Measurements from ENCODE around the gene ZNF331. TPM values are rescaled to one million over a fixed set of nuclear protein-coding genes. Genes with fewer than 3 reads are reported as not detected.

The ZNF331 gene
- total RNA-seq, 1 donor from 2014 or later = 4.2 TPM

DNA sequence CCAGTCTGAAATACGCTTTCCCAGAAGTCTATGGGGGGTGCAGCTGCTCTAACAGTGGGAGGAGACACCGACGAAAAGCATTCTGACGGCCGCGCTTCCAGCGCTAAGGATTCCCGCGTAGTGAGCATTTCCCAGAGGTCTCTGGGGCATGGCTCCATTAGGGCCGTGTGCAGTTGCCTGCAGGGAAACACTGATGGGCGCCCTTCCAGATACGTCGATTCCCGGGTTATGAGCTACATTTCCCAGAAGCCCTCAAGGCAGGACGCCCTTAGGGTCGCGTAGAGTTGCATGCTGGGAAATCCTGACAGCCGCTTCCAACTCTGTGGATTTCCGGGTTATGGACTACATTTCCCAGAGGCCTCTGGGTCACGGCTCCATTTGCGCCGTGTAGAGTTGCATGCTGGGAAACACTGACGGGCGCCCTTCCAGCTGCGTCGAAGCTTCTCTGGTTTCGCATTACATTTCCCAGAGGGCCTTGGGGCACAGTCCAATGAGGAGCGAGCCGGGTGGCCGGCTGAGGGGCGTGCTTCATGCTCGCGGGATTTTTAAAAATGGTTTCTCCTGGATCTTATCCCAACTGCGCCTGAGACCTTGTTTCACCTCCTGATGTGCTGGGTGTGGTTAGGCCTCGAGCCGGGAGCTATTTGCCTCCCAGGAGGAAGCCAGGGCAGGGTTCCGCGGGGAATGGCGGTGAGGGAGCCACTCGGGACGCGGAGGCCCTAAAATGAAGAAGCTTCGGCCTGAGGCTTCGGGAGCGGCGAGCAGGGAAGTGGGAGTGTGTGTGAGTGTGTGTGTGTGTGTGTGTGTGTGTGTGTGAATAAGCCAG is 17.2 kb upstream of the ZNF331 start:
- DNase-seq (ENCODE audit: low read depth in 2 of 2) = peak; percentile 99

DNA sequence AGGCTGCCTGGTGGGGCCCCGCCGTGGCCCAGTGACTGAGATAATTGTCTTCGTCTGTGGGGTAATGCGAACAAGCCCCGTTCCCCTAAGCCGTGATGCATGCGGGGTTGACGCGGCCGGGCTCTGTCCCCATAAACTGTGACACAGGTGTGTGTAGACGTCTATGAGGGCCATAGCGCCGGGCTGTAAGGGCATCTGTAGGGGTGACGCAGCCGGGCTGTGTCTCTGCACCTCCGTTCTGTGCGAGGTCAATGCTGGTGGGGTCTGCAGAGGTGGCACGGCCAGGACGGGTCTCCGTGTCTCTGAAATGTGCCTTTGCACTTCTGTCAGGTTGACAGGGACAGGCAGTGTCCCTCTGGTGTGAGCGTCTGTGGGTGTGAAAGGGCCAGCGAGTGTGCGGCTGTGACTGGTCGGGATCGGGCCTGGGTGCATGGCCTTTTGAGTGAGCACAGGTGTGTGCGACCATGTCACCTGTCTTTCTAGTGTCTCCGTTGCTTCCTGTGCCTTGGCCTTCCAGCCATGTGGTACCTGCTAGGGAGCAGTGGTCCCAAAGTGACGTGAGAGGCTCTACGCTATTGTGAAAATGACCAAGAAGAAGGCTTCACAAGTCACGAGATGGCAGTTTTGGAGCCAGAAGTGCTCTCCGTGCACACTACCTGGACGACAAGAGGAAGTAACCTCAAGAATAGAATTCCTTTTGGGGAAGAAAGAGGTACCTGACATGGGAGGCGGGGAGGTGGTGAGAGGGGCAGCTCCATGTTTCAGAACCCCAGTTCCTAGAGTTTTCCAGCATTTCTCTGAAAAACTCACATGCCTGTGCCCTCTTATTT is 16.4 kb upstream of the ZNF331 start:
- no peak for DNase-seq (ENCODE audit: low read depth in 2 of 2)

DNA sequence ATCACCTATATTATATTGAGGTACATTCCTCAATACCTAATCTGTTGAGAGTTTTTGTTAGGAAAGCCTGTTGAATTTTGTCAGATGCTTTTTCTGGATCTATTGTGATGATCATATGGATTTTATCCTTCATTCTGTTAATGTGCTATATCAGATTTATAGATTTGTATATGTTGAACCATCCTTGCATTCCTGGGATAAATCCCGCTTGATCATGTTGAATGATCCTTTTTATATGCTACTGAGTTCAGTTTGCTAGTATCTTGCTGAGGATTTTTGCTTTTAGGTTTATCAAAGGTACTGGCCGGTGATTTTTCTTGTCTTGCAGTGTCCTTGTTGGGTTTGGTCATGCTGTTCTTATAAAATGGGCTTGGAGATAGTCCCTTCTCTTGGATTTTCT is 12.0 kb upstream of the ZNF331 start:
- DNase-seq (ENCODE audit: low read depth in 2 of 2) = no peak

DNA sequence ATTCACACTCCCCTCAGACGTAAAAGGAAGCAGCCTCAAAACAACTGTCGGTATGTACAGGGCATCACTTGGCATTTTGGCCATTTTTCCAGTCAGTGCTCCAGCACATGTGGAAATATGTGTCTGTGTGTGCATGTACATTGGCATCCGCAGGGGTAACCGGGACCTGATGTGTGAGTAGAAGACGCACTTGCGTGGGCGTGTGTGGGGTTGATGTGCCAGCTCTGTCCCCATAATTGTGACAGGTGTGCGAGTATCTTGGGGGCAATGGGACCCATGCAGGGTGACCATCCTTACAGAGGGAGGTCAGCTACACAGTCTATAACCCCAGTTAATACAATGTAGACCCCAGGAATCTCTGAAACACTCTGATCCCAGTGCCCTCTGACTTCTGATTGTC is 7.3 kb upstream of the ZNF331 start:
- DNase-seq (ENCODE audit: low read depth in 2 of 2) = no peak

DNA sequence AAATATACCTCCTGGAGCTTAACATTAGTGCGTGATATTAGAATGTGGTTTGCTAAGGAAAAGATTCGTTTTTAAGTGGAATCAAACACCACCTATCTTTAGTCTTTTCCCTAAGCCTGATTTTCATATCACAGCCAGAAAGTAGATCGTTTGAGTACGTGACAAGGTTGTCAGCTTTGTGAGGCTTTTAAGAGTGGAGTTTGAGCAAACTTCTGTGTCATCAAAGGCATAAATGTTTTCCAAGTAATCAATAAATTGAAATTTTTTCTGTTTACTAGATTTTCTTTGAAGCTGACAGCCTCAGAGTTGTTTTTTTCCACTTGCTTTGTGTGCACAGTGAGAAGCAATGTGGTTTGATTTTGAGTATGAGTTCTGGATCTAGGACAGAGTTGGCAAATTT is 6.5 kb upstream of the ZNF331 start:
- DNase-seq (ENCODE audit: low read depth in 2 of 2) = no peak

DNA sequence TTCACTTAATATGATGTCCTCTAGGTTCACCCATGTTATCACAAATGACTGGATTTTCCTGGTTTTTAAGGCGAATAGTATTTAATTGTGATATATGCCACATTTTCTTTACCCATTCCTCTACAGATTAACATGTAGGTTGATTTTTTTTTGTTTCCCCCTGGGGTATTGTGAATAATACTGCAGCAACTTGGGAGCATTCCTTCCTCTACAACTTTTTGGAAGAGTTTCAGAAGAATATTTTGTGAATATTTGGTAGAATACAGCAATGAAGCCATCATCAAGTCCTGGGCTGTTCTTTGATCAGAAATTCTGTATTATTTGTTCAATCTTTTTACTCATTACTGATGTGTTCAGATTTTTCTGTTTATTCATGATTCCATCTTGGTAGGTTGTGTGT is 5.6 kb upstream of the ZNF331 start:
- DNase-seq (ENCODE audit: low read depth in 2 of 2) = no peak

DNA sequence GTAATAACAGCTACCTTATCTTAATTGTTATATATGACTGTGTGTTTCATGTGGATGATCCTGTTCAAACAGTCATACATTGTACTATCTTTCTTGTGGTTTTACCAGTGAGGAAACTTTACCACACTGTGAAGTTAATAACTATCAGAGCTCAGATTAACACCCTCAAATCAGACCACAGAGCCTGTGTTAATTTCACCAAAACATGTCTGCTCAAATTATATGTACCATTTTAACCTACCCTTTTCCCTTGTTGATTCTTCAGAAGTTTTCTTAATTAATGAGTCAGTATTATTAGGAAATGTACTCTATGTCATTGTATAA is 1.8 kb upstream of the ZNF331 start:
- DNase-seq (ENCODE audit: low read depth in 2 of 2) = no peak

DNA sequence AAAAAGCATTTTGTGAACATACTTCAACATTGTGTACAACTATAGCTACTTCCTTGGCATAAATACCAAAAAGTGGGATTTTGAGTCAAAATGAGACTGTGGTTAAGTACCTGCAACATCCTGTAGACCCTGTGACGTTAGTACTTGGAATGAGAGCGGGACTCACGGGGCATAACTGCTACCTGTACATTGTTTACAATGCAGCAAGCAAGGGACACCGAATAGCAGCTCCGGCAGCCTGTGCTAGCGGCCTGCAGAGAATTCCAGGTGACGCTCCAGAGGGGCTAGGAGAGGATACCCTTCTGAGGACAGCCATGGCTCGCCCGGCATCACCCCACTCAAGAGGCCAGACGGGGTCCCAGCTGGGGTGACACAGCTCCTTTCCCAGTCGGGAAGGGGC is 824 bp upstream of the ZNF331 start:
- no peak for DNase-seq (ENCODE audit: low read depth in 2 of 2)

DNA sequence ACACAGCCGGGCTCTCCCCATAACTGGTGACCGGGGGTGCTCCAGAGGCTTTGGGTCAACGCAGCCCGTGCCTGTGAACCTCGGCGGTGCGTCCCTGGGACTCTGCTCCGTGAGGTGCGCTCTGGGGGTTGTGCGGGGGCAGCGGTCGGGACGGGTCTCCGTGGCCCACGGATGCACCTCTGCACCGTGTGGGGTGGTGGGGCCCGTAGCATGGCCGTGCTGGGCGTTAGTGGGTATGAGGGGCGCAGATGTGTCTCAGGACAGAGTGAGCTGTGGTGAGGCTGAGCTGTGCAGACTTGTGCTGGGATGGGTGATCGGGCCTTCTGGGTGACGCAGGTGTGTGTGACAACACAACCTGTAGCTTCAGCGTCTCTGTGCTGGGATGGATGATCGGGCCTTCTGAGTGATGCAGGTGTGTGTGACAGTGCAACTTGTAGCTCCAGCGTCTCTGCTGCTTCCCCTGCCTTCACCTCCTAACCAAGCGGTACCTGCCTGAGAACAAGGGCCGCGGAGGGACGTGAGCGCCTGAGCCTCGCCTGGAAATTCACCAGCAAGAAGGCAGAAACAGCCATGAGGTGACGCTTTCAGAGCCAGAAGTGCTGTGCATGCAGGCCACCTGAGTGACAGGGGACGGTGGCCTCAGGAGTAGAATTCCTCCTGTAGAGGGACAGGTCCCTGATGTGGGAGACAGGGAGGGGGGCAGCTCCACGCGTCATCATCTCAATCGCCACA is 599 bp downstream of the ZNF331 start:
- DNase-seq (ENCODE audit: low read depth in 2 of 2) = no peak

DNA sequence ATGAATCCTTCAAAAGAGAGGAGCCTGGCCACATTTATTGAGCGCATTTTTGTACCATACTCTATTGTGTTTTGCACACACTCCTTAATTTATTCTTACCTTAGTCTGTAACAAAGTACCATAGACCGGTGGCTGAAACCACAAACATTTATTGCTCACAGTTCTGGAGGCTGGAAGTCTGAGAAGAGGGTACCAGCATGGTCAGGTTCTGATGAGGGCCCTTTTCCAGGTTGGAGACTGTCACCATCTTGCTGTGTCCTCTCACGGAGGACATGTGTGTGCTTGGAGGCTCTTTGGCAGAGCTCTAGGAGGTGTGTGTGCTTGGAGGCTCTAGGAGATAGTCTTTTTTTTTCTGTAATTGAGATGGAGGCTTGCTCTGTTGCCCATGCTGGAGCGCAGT is 2.1 kb downstream of the ZNF331 start:
- no peak for DNase-seq (ENCODE audit: low read depth in 2 of 2)

DNA sequence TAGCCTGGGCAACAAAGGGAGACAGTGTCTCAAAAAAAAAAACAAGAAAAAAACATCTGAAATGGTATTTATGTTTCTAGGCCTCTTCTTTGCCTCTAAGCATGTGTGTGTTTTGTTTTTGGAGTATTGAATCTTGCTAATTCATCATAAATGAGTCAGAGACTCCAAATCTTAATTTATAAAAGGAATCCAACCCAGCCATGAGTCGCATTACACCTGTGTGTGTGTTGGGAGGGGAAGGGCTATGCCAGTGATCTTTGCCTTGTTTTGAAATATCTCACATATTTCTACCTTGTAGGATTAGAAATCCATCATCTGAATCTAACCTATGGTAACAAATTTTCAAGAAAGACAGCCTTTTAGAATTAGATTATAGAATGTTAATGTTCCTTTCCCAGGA is 4.0 kb downstream of the ZNF331 start:
- no peak for DNase-seq (ENCODE audit: low read depth in 2 of 2)

DNA sequence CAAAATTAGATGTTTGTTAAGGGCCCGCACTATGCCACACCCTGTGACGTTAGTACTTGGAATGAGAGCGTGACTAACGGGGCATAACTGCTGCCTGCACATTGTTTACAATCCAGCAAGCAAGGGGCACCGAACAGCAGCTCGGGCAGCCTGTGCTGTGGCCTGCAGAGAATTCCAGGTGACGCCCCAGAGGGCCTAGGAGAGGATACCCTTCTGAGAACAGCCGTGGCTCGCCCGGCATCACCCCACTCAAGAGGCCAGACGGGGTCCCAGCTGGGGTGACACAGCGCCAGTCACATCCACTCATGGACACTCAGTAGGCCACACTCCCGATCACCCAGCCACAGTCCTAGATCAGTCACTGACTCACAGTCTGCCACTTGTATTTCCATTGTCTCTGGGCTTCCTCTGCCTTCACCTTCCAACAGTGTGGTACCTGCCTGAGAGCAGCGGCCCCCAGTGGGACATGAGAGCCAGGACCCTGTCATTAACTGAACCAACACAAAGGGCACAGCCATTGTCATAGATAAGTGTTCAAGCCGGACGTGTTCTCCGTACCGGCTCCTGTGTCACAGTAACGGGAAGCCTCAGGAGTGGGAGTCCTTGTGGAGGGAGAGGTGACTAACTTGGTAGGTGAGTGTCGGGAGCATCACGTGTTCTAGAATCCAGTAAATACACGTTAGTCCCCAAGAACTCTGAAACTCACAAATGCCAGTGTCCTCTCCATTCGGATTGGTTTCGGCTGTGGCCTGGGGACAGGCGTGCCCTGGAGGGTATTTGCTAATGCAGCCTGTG is 7.5 kb downstream of the ZNF331 start:
- DNase-seq (ENCODE audit: low read depth in 2 of 2) = peak; percentile 49 to 66

DNA sequence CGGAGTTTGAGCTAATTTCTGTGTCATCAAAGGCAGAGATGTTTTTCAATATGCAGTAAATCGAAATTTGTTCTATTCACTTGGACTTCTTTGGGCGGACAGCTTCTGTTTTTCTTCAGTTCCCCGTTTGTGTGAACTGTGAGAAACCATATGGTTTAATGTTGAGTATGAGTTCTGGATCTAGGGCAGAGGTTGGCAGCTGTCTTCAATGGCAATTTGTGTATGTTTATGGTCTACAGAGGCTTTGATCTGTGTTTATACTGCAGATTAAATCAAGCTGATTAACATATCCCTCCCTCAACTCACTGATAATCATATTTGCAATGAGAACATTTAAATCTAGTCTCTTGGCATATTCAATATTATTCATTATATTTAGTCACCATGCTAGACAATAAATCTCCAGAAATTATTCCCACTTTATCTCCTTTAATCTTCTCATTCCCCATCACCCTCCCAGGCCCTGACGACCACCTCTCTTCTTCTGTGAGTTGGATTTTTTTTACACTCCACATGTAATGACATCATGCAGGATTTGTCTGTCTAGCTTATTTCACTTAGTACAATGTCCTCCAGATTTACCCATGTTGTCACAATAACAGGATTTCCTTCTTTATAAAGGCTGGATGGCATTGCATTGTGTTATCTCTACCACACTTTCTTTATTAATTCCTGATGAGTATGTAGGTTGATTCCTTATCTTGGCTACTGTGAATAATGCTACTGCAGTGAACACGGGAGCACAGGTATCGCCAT is 9.0 kb downstream of the ZNF331 start:
- peak; percentile 56 to 69 for DNase-seq (ENCODE audit: low read depth in 2 of 2)

DNA sequence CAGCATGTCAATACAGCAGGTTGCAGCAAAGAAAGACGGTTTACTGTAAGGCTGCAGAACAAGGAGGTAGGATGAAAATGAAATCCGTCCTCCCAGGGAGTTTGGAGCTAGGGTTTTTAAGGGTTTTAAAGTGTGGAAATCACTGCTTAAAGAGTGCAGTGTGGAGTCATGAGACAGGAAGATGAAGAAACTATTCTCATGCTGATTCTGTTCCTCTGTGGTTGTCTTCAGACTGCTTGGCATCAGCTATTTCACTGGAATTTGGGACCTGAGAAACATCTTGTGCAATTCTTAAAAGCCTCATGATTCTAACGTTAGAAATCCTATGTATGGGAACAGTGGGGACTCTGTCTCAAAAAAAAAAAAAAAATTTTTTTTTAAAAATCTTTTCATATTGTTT is 11.4 kb downstream of the ZNF331 start:
- no peak for DNase-seq (ENCODE audit: low read depth in 2 of 2)

DNA sequence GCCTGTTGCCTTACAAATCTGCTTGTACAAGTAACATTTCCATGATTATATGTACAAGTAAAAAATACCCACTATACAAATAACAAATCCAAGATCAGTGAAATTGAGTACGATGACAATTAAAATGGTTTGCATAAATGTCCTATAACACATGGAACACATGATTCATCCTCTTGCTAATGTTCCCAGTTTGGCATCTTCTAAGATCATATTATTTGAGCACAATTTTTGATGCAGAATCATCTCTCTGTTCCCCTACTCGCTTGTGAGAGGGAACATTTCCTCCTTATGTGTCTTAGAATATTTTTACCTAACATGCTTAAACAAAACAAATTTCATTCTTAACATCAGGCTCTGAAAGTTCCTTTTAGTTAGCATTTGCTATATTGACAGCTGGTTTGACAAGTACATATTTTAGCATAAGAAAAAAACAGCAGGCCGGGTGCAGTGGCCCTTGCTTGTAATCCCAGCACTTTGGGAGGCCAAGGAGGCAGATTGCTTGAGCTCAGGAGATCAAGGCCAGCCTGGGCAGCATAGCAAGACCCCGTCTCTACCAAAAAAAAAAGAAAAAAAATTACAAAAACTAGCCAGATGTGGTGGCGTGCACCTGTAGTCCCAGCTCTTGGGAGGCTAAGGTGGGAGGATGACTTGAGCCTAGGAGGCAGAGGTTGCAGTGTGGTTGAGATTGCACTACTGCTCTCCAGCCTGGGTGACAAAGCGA is 14.2 kb downstream of the ZNF331 start:
- DNase-seq (ENCODE audit: low read depth in 2 of 2) = no peak

DNA sequence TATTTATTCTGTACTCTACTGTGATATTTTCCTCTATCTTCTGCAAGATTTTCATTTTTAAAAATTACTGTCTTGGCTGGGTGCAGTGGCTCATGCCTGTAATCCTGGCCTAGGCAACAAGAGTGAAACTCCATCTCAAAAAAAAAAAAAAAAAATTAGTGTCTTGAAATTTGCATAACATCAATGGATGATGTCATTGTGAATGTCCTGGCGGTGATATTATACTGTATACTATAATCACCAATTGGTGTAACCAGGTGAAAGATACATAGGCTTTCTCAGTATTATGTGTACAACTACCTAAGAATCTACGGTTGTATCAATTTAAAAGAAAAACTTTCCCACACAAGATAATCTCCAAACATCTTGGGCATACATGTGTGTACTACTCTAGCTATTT is 15.2 kb downstream of the ZNF331 start:
- DNase-seq (ENCODE audit: low read depth in 2 of 2) = no peak

DNA sequence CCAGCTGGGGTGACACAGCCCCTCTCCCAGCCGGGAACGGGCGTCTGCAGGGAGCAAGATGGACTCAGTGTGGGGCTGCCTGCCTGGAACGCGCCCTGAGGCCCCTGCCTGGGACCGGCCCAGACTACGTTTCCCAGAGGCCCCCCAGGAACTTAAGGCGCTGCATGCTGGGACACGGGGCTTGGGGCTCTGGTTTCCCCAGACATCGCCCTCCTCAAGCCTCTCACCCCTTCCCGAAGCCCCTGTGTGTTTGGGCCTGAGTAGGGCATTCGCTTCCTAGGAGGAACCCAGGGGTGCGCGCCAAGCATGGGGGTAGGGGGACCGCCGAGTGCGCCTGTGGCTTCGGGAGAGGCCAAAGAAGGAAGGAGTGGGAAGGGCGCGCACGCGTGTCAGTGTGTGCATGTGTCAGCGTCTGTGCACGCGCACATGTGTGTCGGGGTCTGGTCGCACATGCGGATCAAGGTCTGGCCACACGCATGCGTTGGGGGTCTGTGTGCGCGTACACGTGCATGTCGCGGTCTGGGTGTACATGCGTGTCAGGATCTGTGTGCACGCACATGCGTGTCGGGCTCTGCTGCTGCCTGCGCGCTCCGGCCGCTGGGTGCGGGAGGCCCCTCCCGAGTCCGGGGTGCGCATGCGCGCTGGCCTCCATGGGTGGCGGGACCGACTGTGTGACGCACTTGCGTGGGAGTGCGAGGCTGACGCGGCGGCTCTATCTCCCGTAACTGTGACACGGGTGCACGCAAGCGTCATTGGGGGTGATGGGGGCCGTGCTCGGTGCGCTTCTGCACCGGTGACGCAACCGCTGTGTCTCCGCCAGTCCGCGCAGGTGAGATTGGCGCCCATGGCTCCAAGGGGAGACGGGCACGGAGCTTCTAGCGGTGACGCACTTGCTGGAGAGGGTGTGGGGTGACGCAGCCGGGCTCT is 16.2 kb downstream of the ZNF331 start:
- DNase-seq (ENCODE audit: low read depth in 2 of 2) = peak; percentile 52 to 82

DNA sequence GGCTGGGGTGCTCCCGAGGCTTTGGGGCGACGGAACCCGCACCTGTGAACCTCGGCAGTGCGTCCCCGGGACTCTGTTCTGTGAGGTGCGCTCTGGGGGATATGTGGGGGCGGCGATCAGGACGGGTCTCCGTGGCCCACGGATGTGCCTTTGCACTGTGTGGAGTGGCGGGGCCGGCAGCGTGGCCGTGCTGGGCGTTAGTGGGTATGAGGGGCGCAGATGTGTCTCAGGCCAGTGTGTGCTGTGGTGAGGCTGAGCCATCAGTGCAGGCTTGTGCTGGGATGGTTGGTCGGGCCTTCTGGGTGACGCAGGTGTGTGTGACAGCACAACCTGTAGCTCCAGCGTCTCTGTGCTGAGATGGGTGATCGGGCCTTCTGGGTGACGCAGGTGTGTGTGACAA is 16.9 kb downstream of the ZNF331 start:
- DNase-seq (ENCODE audit: low read depth in 2 of 2) = no peak

DNA sequence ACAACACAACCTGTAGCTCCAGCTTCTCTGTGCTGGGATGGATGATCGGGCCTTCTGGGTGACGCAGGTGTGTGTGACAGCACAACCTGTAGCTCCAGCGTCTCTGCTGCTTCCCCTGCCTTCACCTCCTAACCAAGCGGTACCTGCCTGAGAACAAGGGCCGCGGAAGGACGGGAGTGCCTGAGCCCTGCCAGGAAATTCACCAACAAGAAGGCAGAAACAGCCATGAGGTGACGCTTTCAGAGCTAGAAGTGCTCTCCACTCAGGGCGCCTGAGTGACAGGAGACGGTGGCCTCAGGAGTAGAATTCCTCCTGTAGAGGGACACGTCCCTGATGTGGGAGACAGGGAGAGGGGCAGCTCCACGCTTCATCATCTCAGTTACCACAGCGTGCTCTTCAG is 17.4 kb downstream of the ZNF331 start:
- DNase-seq (ENCODE audit: low read depth in 2 of 2) = no peak

Measured in dermis microvascular lymphatic vessel endothelial cell (primary cell).